SK-N-SH (cell line): Measurements from ENCODE around the gene ATP2B3. TPM values are rescaled to one million over a fixed set of nuclear protein-coding genes. Genes with fewer than 3 reads are reported as not detected.

Source experiments
- CTCF ChIA-PET: fragments of 300-600, 350-600 bp; formaldehyde crosslinking; extraction: SDS; loops from one replicate; lab custom pipeline; 2021; lab: Yijun Ruan, JAX
- POLR2A ChIA-PET: fragments of 350-600 bp; sonication (Branson Sonifier 250); formaldehyde crosslinking; extraction: SDS; loops from one replicate; lab custom pipeline; 2020; ENCODE audit warnings: antibody characterized with exemption, inconsistent platforms; lab: Yijun Ruan, JAX
- DNase-seq: peaks from one replicate; pipeline ENCODE4 v3.0.0; 2012
- H2AFZ ChIP-seq: fragments of 200-600 bp; sonication (generic); 2 replicates; pipeline ENCODE4 v1.8.1; 2016; ENCODE audit warnings: antibody characterized with exemption, mild to moderate bottlenecking, low read depth
- H3F3A ChIP-seq: fragments of 200-600 bp; sonication (generic); replicated peaks from 2 replicates; pipeline ENCODE3; 2016; ENCODE audit warnings: antibody characterized with exemption, mild to moderate bottlenecking; ENCODE audit not compliant: insufficient read depth
- H3K27ac ChIP-seq, 2 experiments: fragments of 200-500 bp in 1 of 2; fragments of 200-600 bp in 1 of 2; sonication (Bioruptor generic) in 1 of 2; sonication (generic), shearing (Covaris generic) in 1 of 2; 2 replicates each; pipeline versions ENCODE4 v1.5.1 to v1.6.1; 2014 to 2016; ENCODE audit warnings: low read depth in 2 of 2, inconsistent platforms in 1 of 2, low read length in 1 of 2, mild to moderate bottlenecking in 1 of 2, mixed read lengths in 1 of 2
- H3K27me3 ChIP-seq: fragments of 200-600 bp; sonication (generic), shearing (Covaris generic); 2 replicates; pipeline ENCODE4 v1.6.1; 2016; ENCODE audit warnings: mixed run types; ENCODE audit not compliant: insufficient read depth
- H3K36me3 ChIP-seq, 2 experiments: fragments of 200-500 bp in 1 of 2; fragments of 200-600 bp in 1 of 2; sonication (Bioruptor generic) in 1 of 2; sonication (generic) in 1 of 2; replicated peaks in 1 of 2; 2 replicates each; pipeline versions ENCODE3 to v1.5.1; 2014 to 2016; ENCODE audit warnings: low read length in 1 of 2, mild to moderate bottlenecking in 1 of 2; ENCODE audit not compliant: insufficient read depth in 2 of 2, control insufficient read depth in 1 of 2
- H3K4me1 ChIP-seq, 2 experiments: fragments of 200-500 bp in 1 of 2; fragments of 200-600 bp in 1 of 2; sonication (Bioruptor generic) in 1 of 2; sonication (generic), shearing (Covaris generic) in 1 of 2; 2 replicates each; pipeline versions ENCODE4 v1.5.1 to v1.6.1; 2014 to 2016; ENCODE audit warnings: low read depth in 1 of 2, low read length in 1 of 2, mixed run types in 1 of 2; ENCODE audit not compliant: insufficient read depth in 2 of 2, control insufficient read depth in 1 of 2
- H3K4me2 ChIP-seq: fragments of 200-600 bp; sonication (generic), shearing (Covaris generic); 2 replicates; pipeline ENCODE4 v1.6.1; 2017; ENCODE audit warnings: mixed run types
- H3K4me3 ChIP-seq, 2 experiments: fragments of 200-500 bp in 1 of 2; fragments of 200-600 bp in 1 of 2; sonication (Bioruptor generic) in 1 of 2; sonication (generic), shearing (Covaris generic) in 1 of 2; 2 replicates each; pipeline versions ENCODE4 v1.5.1 to v1.8.1; 2014 to 2016; ENCODE audit warnings: low read depth in 2 of 2, inconsistent platforms in 1 of 2, low read length in 1 of 2, mild to moderate bottlenecking in 1 of 2, mixed read lengths in 1 of 2, moderate library complexity in 1 of 2
- H3K79me2 ChIP-seq: fragments of 200-600 bp; sonication (generic); 2 replicates; pipeline ENCODE4 v1.8.1; 2017; ENCODE audit warnings: mild to moderate bottlenecking; ENCODE audit not compliant: insufficient read depth
- H3K9ac ChIP-seq: fragments of 200-600 bp; sonication (generic); 2 replicates; pipeline ENCODE4 v1.6.1; 2017; ENCODE audit warnings: mixed run types
- H3K9me2 ChIP-seq: fragments of 200-600 bp; sonication (generic); 2 replicates; pipeline ENCODE4 v1.6.1; 2017; ENCODE audit warnings: mixed run types
- H3K9me3 ChIP-seq: fragments of 200-600 bp; sonication (generic); 2 replicates; pipeline ENCODE4 v1.6.1; 2017; ENCODE audit warnings: mixed run types, mild to moderate bottlenecking, moderate library complexity
- H4K20me1 ChIP-seq: fragments of 200-600 bp; sonication (generic); 2 replicates; pipeline ENCODE4 v1.6.1; 2017; ENCODE audit warnings: mild to moderate bottlenecking, mixed run types; ENCODE audit not compliant: insufficient read depth
- EZH2phosphoT487 ChIP-seq: fragments of 200-600 bp; sonication (generic); IDR thresholded peaks from 2 replicates; pipeline ENCODE4 v1.6.1; 2017; ENCODE audit warnings: low read depth, mixed run types, mild to moderate bottlenecking, antibody characterized with exemption, moderate library complexity, borderline replicate concordance
- FOXM1 ChIP-seq: IDR thresholded peaks from 2 replicates; pipeline ENCODE4 v1.4.0; 2012; ENCODE audit warnings: low read depth, mild to moderate bottlenecking
- GATA2 ChIP-seq: sonication (generic); formaldehyde crosslinking; IDR thresholded peaks from 2 replicates; pipeline ENCODE4 v1.5.0; 2020; ENCODE audit warnings: mild to moderate bottlenecking, missing genetic modification reagents
- JUND ChIP-seq: IDR thresholded peaks from 2 replicates; pipeline ENCODE4 v1.4.0; 2012
- MEF2A ChIP-seq: IDR thresholded peaks from 2 replicates; pipeline ENCODE4 v1.4.0; 2012; ENCODE audit warnings: low read depth, borderline replicate concordance
- MXI1 ChIP-seq: IDR thresholded peaks from 2 replicates; pipeline ENCODE4 v1.6.1; 2012; ENCODE audit warnings: mild to moderate bottlenecking, low read depth, low read length, improper control_type of control experiment
- NRF1 ChIP-seq: IDR thresholded peaks from 2 replicates; pipeline ENCODE4 v1.6.1; 2012; ENCODE audit warnings: low read depth, mild to moderate bottlenecking, low read length
- POLR2AphosphoS5 ChIP-seq: IDR thresholded peaks from 2 replicates; pipeline ENCODE4 v1.6.1; 2012; ENCODE audit warnings: low read depth, low read length
- RFX5 ChIP-seq: IDR thresholded peaks from 2 replicates; pipeline ENCODE4 v1.6.1; 2012; ENCODE audit warnings: mild to moderate bottlenecking, improper control_type of control experiment, low read length
- SIN3A ChIP-seq: IDR thresholded peaks from 2 replicates; pipeline ENCODE4 v1.6.1; 2012; ENCODE audit warnings: low read depth, mild to moderate bottlenecking, low read length, moderate library complexity, borderline replicate concordance
- SMC3 ChIP-seq: IDR thresholded peaks from 2 replicates; pipeline ENCODE4 v1.6.1; 2012; ENCODE audit warnings: low read depth, low read length, improper control_type of control experiment
- TCF12 ChIP-seq: IDR thresholded peaks from 2 replicates; pipeline ENCODE4 v1.4.0; 2012
- TEAD4 ChIP-seq: IDR thresholded peaks from 2 replicates; pipeline ENCODE4 v1.4.0; 2012; ENCODE audit warnings: mild to moderate bottlenecking, borderline replicate concordance; ENCODE audit not compliant: insufficient read depth
- YY1 ChIP-seq: IDR thresholded peaks from 2 replicates; pipeline ENCODE4 v1.4.0; 2012; ENCODE audit warnings: low read depth, mild to moderate bottlenecking
- WGBS: methylation state at CpG from one replicate; pipeline ENCODE4 v1.1.6; 2017; ENCODE audit warnings: low lambda C conversion rate; 5-methylcytosine and 5-hydroxymethylcytosine counted together
- polyA plus RNA-seq, 3 experiments: library from polyadenylated mRNA; depleted of rRNA; stranded (reverse); fragments of >200 nt; gene quantifications; 2 replicates each; pipeline ENCODE4 v1.2.3, GENCODE V29; 2012
- TF ChIP-seq, protein P1 (sequence below): IDR thresholded peaks from 2 replicates; pipeline ENCODE4 v1.6.1; 2012; ENCODE audit warnings: mild to moderate bottlenecking, low read depth, low read length, moderate library complexity
- TF ChIP-seq, protein P2 (sequence below): IDR thresholded peaks from 2 replicates; pipeline ENCODE4 v1.4.0; 2012; ENCODE audit warnings: low read depth, borderline replicate concordance
- TF ChIP-seq, protein P3 (sequence below): IDR thresholded peaks from 2 replicates; pipeline ENCODE4 v1.4.0; 2012; ENCODE audit warnings: low read depth

Gene ATP2B3
- polyA plus RNA-seq, 1 of the 3 experiments (the other 2 are of a cell fraction) = 0.16 TPM

DNA sequence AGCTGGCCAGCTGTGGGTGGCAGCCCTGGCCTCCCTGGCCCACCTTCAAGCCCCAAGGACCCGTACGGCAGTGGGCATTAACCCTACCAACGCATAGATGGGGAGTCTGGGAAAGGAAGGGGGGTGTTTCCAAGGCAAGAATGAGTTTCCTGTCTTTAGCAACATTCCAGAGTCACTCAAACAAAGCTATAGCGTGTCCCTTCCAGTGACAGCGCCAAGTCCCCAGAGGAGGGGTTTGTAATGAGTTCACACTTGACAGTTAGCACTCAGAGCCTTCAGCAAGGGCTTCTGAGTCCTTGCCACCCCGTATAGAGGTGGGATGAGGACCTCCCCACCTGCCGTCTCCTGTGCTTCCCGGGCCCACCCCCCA is 20.9 kb upstream of the ATP2B3 start:
- Histone ChIP-seq H3K9me3 (no peaks in the 10 kb centered on the region), H2AFZ (no peak overlapping the region), H3K4me2 (peak overlapping the region; percentile 68; the same call in 1 of the 2 replicates), H3K4me1 (peaks cover 5 to 39% of the 10 kb centered on the region in 2 experiments; a peak in 1 of 4 replicates), H3K9me2 (no peaks in the 10 kb centered on the region), H3K9ac (no peak overlapping the region), H3K36me3 (no peaks in the 10 kb centered on the region), H3K79me2 (no peaks in the 10 kb centered on the region), H3F3A (peaks cover 9% of the 10 kb centered on the region), H3K4me3 (peak overlapping the region in 1 of 2 experiments; percentile 39; a peak in 1 of 4 replicates), H3K27me3 (no peaks in the 10 kb centered on the region), H3K27ac (no peak overlapping the region), H4K20me1 (0 out of 2 replicates have a peak, but pooled peaks cover 10% of the 10 kb centered on the region)
- no peak for DNase-seq
- ChIA-PET POLR2A (no interaction called here), CTCF (interaction anchor here (1.1 kb wide), 1 partner anchor 25 kb away, joined by 5 read pairs; no protein-coding TSS in a partner anchor)
- TF ChIP-seq, protein P1, sequence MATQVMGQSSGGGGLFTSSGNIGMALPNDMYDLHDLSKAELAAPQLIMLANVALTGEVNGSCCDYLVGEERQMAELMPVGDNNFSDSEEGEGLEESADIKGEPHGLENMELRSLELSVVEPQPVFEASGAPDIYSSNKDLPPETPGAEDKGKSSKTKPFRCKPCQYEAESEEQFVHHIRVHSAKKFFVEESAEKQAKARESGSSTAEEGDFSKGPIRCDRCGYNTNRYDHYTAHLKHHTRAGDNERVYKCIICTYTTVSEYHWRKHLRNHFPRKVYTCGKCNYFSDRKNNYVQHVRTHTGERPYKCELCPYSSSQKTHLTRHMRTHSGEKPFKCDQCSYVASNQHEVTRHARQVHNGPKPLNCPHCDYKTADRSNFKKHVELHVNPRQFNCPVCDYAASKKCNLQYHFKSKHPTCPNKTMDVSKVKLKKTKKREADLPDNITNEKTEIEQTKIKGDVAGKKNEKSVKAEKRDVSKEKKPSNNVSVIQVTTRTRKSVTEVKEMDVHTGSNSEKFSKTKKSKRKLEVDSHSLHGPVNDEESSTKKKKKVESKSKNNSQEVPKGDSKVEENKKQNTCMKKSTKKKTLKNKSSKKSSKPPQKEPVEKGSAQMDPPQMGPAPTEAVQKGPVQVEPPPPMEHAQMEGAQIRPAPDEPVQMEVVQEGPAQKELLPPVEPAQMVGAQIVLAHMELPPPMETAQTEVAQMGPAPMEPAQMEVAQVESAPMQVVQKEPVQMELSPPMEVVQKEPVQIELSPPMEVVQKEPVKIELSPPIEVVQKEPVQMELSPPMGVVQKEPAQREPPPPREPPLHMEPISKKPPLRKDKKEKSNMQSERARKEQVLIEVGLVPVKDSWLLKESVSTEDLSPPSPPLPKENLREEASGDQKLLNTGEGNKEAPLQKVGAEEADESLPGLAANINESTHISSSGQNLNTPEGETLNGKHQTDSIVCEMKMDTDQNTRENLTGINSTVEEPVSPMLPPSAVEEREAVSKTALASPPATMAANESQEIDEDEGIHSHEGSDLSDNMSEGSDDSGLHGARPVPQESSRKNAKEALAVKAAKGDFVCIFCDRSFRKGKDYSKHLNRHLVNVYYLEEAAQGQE = no peak
- TF ChIP-seq RFX5 (no peak), TCF12 (no peak), POLR2AphosphoS5 (no peak), TEAD4 (no peak), YY1 (no peak), SMC3 (no peak)
- TF ChIP-seq, protein P2, sequence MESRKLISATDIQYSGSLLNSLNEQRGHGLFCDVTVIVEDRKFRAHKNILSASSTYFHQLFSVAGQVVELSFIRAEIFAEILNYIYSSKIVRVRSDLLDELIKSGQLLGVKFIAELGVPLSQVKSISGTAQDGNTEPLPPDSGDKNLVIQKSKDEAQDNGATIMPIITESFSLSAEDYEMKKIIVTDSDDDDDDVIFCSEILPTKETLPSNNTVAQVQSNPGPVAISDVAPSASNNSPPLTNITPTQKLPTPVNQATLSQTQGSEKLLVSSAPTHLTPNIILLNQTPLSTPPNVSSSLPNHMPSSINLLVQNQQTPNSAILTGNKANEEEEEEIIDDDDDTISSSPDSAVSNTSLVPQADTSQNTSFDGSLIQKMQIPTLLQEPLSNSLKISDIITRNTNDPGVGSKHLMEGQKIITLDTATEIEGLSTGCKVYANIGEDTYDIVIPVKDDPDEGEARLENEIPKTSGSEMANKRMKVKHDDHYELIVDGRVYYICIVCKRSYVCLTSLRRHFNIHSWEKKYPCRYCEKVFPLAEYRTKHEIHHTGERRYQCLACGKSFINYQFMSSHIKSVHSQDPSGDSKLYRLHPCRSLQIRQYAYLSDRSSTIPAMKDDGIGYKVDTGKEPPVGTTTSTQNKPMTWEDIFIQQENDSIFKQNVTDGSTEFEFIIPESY = no peak
- TF ChIP-seq, protein P3, sequence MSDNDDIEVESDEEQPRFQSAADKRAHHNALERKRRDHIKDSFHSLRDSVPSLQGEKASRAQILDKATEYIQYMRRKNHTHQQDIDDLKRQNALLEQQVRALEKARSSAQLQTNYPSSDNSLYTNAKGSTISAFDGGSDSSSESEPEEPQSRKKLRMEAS = no peak
- WGBS = 37% methylated on average over 5 of the region's 8 CpGs

DNA sequence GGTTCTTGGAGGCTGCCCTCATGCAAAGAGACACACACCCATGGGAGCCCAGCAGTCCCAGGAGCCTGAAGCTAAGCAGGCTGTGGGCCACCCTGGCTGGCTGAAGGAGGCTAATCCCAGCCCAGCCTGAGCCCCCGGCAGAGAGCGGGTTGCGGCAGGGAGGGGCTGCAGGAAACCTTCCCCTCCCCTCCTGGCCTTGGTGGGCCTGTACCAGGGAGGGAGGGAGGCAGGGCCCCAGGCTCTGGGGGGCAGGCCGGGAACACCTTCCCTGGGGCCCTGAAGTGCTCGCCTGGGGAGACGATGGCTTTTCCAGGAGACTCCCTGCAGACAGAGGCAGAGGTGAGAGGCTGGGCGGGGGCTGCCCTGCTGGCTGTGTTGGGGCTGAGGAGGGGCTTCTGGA is 19.0 kb upstream of the ATP2B3 start:
- POLR2A ChIA-PET = no interaction called here
- no peaks in the 10 kb centered on the region for H3K36me3 ChIP-seq
- CTCF ChIA-PET = interaction anchor here (1.4 to 3.3 kb wide), 3 partner anchors 9 to 37 kb away, joined by 3 to 30 read pairs (median 10); partner anchors contain the start of gene HAUS7
- no peak overlapping the region for H3K27ac ChIP-seq
- no peaks in the 10 kb centered on the region for H3K27me3 ChIP-seq
- H3K4me3 ChIP-seq = no peak overlapping the region
- H2AFZ ChIP-seq = no peak overlapping the region
- H4K20me1 ChIP-seq = 0 out of 2 replicates have a peak, but pooled peaks cover 10% of the 10 kb centered on the region
- WGBS = no CpG with 5 or more reads among the region's 7 CpGs
- no peak overlapping the region for H3K4me2 ChIP-seq
- no peaks in the 10 kb centered on the region for H3K9me2 ChIP-seq
- DNase-seq = no peak
- peaks cover 4% of the 10 kb centered on the region for H3F3A ChIP-seq
- no peaks in the 10 kb centered on the region for H3K79me2 ChIP-seq
- no peak for TF ChIP-seq NRF1
- TF ChIP-seq, protein P1 = no peak
- no peak for TF ChIP-seq SIN3A
- TF ChIP-seq EZH2phosphoT487 = no peak
- TF ChIP-seq FOXM1 = no peak
- no peak for TF ChIP-seq JUND
- TF ChIP-seq GATA2 (CRISPR knock-in tag) = no peak
- TF ChIP-seq MXI1 = no peak
- no peak for TF ChIP-seq MEF2A
- no peaks in the 10 kb centered on the region for H3K9me3 ChIP-seq
- H3K9ac ChIP-seq = no peak overlapping the region
- peaks cover 0 to 29% of the 10 kb centered on the region in 2 experiments; a peak in 1 of 4 replicates for H3K4me1 ChIP-seq
